Caco-2 (cell line): Measurements from ENCODE around the gene CORIN. TPM values are rescaled to one million over a fixed set of nuclear protein-coding genes. Genes with fewer than 3 reads are reported as not detected.
"Not testable (repeated sequence)": the region's sequence is repeated elsewhere in the genome, so short reads cannot be mapped to it uniquely, and the experiment has no call there.

Experiments used
- BruUV-seq: library from RNA; stranded (reverse); fragments of 400-500 nt; replicated peaks from 2 replicates; lab custom pipeline; 2021; lab: Mats Ljungman, UMichigan
- CTCF ChIA-PET: fragments of 300-600 bp; sonication (Branson Sonifier 250); formaldehyde crosslinking; loops from one replicate; lab custom pipeline; 2022; ENCODE audit warnings: antibody characterized with exemption; lab: Charles Lee
- POLR2A ChIA-PET: fragments of 300-600 bp; sonication (Branson Sonifier 250); formaldehyde crosslinking; loops from one replicate; lab custom pipeline; 2022; ENCODE audit warnings: antibody characterized with exemption; lab: Charles Lee
- DNase-seq, 2 experiments: peaks; one replicate each; pipeline versions ENCODE4 v3.0.0 to v3.0.0-alpha.2; 2020 to 2022
- H3K27me3 ChIP-seq: replicated peaks from 2 replicates; pipeline ENCODE4 v1.6.0; 2011; ENCODE audit warnings: low read length; ENCODE audit not compliant: control insufficient read depth, insufficient read depth
- H3K36me3 ChIP-seq: 2 replicates; pipeline ENCODE4 v1.5.1; 2011; ENCODE audit warnings: low read length; ENCODE audit not compliant: control insufficient read depth, insufficient read depth
- H3K4me1 ChIP-seq: fragments of 250-450 bp; sonication (Bioruptor Pico); 2 replicates; pipeline ENCODE4 v1.5.1; 2020; ENCODE audit warnings: mild to moderate bottlenecking
- H3K4me3 ChIP-seq: 2 replicates; pipeline ENCODE4 v1.5.1; 2011; ENCODE audit warnings: low read depth, mild to moderate bottlenecking, control low read depth, low read length
- H3K9me3 ChIP-seq: fragments of 250-450 bp; sonication (Bioruptor Pico); 2 replicates; pipeline ENCODE4 v1.5.1; 2020; ENCODE audit warnings: mild to moderate bottlenecking, moderate library complexity
- H3K27ac Mint-ChIP-seq: one replicate; pipeline ENCODE4 v1.8.0; 2022; ENCODE audit warnings: mixed read lengths; ENCODE audit not compliant: unreplicated experiment
- H3K27me3 Mint-ChIP-seq: one replicate; pipeline ENCODE4 v1.8.0; 2022; ENCODE audit warnings: mixed read lengths; ENCODE audit not compliant: insufficient read depth, unreplicated experiment
- H3K36me3 Mint-ChIP-seq: one replicate; pipeline ENCODE4 v1.8.0; 2022; ENCODE audit warnings: mild to moderate bottlenecking, mixed read lengths; ENCODE audit not compliant: insufficient read depth, unreplicated experiment
- H3K4me1 Mint-ChIP-seq: one replicate; pipeline ENCODE4 v1.8.0; 2022; ENCODE audit warnings: low read depth, mixed read lengths; ENCODE audit not compliant: unreplicated experiment
- H3K4me3 Mint-ChIP-seq: one replicate; pipeline ENCODE4 v1.8.0; 2022; ENCODE audit warnings: mild to moderate bottlenecking, moderate library complexity, mixed read lengths; ENCODE audit not compliant: unreplicated experiment
- H3K9me3 Mint-ChIP-seq: one replicate; pipeline ENCODE4 v1.8.0; 2022; ENCODE audit warnings: mixed read lengths; ENCODE audit not compliant: unreplicated experiment
- intact Hi-C: fragments of 100-400 bp; cut with micrococcal nuclease; formaldehyde crosslinking; loops from one replicate; pipeline ENCODE4 v1.10.0; 2022; ENCODE audit not compliant: unreplicated experiment
- total RNA-seq: library from RNA; stranded (reverse); gene quantifications from 2 replicates; pipeline ENCODE4 v1.2.3, GENCODE V29; 2022
- TF ChIP-seq, protein P1 (sequence below), 2 experiments: fragments of 200-600 bp in 1 of 2; IDR thresholded peaks; 1 replicate in 1 of 2; 2 replicates in 1 of 2; pipeline versions ENCODE4 v1.5.1 to v1.8.0; 2011 to 2022; ENCODE audit warnings: antibody characterized with exemption in 1 of 2, control low read depth in 1 of 2, inconsistent platforms in 1 of 2, low read depth in 1 of 2, low read length in 1 of 2, mild to moderate bottlenecking in 1 of 2, moderate library complexity in 1 of 2; ENCODE audit not compliant: insufficient read depth in 1 of 2, severe bottlenecking in 1 of 2, unreplicated experiment in 1 of 2

The CORIN gene
- total RNA-seq, 1 experiment from 2014 or later, result 0.27 TPM

DNA sequence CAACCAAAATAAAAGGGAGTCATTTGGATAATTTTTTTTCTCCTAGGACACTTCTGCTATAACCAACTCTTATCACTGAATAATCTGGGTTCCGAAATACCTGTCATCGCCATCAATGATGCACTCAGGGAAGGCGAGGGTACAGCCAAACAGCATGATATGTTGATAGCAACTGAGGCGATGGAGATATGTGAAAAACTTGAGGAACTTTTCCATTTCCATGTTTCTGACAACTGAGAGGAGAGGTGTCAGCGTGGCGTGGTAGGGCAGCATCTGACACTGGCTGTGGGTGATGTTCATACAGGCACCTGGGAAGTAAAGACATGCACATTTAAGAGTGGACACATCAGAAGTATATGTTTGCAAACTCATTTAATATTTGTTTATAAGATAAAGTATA is 74.6 kb downstream of the CORIN start:
- H3K4me3 ChIP-seq, result no peak overlapping the region
- ChIA-PET CTCF (no interaction called here), POLR2A (no interaction called here)
- no peaks in the 10 kb centered on the region for H3K36me3 Mint-ChIP-seq
- TF ChIP-seq, protein P1, sequence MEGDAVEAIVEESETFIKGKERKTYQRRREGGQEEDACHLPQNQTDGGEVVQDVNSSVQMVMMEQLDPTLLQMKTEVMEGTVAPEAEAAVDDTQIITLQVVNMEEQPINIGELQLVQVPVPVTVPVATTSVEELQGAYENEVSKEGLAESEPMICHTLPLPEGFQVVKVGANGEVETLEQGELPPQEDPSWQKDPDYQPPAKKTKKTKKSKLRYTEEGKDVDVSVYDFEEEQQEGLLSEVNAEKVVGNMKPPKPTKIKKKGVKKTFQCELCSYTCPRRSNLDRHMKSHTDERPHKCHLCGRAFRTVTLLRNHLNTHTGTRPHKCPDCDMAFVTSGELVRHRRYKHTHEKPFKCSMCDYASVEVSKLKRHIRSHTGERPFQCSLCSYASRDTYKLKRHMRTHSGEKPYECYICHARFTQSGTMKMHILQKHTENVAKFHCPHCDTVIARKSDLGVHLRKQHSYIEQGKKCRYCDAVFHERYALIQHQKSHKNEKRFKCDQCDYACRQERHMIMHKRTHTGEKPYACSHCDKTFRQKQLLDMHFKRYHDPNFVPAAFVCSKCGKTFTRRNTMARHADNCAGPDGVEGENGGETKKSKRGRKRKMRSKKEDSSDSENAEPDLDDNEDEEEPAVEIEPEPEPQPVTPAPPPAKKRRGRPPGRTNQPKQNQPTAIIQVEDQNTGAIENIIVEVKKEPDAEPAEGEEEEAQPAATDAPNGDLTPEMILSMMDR (IDR thresholded peaks at IDR 0.05; ENCODE audit: insufficient read depth in 1 of 2, low read depth in 1 of 2, low read length in 1 of 2, severe bottlenecking in 1 of 2, unreplicated experiment in 1 of 2), result no peak
- DNase-seq, result no peak
- no peaks in the 10 kb centered on the region for H3K9me3 Mint-ChIP-seq
- no TSS peak for BruUV-seq
- H3K36me3 ChIP-seq, result no peaks in the 10 kb centered on the region
- no peaks in the 10 kb centered on the region for H3K27me3 ChIP-seq
- peaks cover 6% of the 10 kb centered on the region for H3K27me3 Mint-ChIP-seq
- intact Hi-C loops, result no loop called here
- H3K4me1 Mint-ChIP-seq, result no peaks in the 10 kb centered on the region
- no peak overlapping the region for H3K27ac Mint-ChIP-seq
- H3K4me3 Mint-ChIP-seq, result no peak overlapping the region
- no peaks in the 10 kb centered on the region for H3K9me3 ChIP-seq
- H3K4me1 ChIP-seq, result no peaks in the 10 kb centered on the region

DNA sequence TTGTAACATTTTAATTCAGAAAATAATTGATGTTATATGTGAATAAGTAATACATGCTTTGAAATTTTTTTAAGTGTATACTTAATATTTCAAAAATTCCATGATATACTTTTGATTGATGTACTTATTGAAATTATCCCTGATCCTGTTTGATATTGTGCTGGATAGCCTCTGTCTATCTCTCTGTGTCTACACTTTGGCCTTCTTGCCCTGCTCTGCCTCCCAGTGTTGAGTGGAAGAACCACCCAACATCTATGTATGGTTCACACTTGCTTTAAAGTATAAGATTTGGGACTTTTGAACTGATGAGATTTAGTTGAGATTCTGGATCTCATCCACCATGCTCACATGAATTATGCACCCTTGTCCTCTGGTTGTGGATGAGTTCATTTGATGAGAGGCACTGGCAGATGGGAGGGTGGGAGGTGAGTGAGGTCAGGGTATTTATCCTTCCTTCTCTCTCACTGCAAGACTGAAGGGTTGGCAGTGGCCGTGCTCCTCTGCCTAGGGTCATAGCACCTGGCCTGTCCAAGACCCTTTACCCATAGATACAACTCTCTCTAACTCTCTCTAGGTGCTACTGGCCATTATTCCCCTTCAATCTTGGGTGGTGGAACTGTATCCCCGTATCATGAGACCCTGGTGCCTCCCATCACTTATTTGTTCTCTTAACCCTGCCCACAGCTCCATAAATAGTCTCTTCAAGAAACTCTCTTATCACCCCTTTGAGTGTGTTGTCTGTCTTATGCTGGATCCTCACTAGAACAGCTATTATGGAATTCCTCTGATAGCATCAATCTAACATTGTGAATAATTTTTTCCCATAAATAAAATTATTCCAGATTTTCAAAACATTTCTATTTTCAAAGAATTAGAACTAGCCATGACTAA is 75.2 kb downstream of the CORIN start:
- DNase-seq, result no peak
- Mint-ChIP-seq H3K4me1 (no peaks in the 10 kb centered on the region), H3K27me3 (peaks cover 3% of the 10 kb centered on the region), H3K36me3 (no peaks in the 10 kb centered on the region), H3K27ac (no peak overlapping the region), H3K4me3 (no peak overlapping the region), H3K9me3 (no peaks in the 10 kb centered on the region)
- Histone ChIP-seq H3K27me3 (no peaks in the 10 kb centered on the region), H3K4me1 (no peaks in the 10 kb centered on the region), H3K36me3 (no peaks in the 10 kb centered on the region), H3K4me3 (no peak overlapping the region), H3K9me3 (no peaks in the 10 kb centered on the region)
- CTCF ChIA-PET, result no interaction called here
- intact Hi-C loops, result no loop called here
- POLR2A ChIA-PET, result no interaction called here
- TF ChIP-seq, protein P1 (IDR thresholded peaks at IDR 0.05; ENCODE audit: insufficient read depth in 1 of 2, low read depth in 1 of 2, low read length in 1 of 2, severe bottlenecking in 1 of 2, unreplicated experiment in 1 of 2), result no peak
- BruUV-seq, result no TSS peak

DNA sequence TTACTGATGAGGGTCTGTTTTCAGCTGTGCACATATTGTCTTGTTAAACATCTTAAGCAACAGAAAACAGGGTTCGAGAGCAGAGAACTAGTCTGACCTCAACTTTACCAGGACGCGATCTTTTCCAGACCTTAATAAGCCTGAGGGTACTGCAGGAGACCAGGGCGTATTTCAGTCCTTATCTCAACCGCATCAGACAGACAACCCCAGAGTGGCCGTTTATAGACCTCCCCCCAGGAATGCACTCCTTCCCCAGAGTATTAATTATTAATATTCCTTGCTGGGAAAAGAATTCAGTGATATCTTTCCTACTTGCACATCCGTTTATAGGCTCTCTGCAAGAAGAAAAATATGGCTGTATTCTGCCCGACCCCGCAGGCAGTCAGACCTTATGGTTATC is 84.6 kb downstream of the CORIN start:
- H3K9me3 ChIP-seq, H3K36me3 Mint-ChIP-seq, POLR2A ChIA-PET, H3K4me3 ChIP-seq, H3K4me1 ChIP-seq, H3K4me3 Mint-ChIP-seq, H3K27me3 Mint-ChIP-seq, H3K27ac Mint-ChIP-seq, H3K4me1 Mint-ChIP-seq, H3K27me3 ChIP-seq, DNase-seq, intact Hi-C loops, CTCF ChIA-PET, H3K36me3 ChIP-seq, BruUV-seq: not testable (repeated sequence)
- peaks cover 16% of the 10 kb centered on the region for H3K9me3 Mint-ChIP-seq
